H1 (cell line): Measurements from ENCODE around the gene CHN2. TPM values are rescaled to one million over a fixed set of nuclear protein-coding genes. Genes with fewer than 3 reads are reported as not detected.

Experiments
- CTCF ChIA-PET: fragments of 300-600 bp; sonication (Branson Sonifier 250); formaldehyde crosslinking; loops from one replicate; lab custom pipeline; 2021; ENCODE audit not compliant: partially characterized antibody; lab: Charles Lee
- POLR2A ChIA-PET: fragments of 300-600 bp; sonication (Branson Sonifier 250); formaldehyde crosslinking; loops from one replicate; lab custom pipeline; 2021; ENCODE audit warnings: inconsistent platforms; ENCODE audit not compliant: partially characterized antibody; lab: Charles Lee
- DNase-seq, 2 experiments: peaks; one replicate each; pipeline versions ENCODE4 v3.0.0 to v3.0.0-alpha.2; 2010 to 2022; ENCODE audit warnings: low spot score in 2 of 2, low read depth in 1 of 2, mixed read lengths in 1 of 2
- FAIRE-seq: peaks from 2 replicates; lab custom pipeline; 2011; peaks lifted over from hg19 to GRCh38; lab: Jason Lieb, UNC
- H2AFZ ChIP-seq: 2 replicates; pipeline ENCODE4 v1.8.1; 2012; ENCODE audit warnings: low read length, inconsistent platforms
- H2AK5ac ChIP-seq: 2 replicates; pipeline ENCODE4 v1.6.1; 2013; ENCODE audit warnings: low read depth, low read length
- H2BK120ac ChIP-seq: replicated peaks from 2 replicates; pipeline ENCODE3; 2013; ENCODE audit warnings: low read depth, low read length, inconsistent platforms
- H2BK12ac ChIP-seq: 2 replicates; pipeline ENCODE4 v1.6.1; 2013; ENCODE audit warnings: low read depth, low read length
- H2BK15ac ChIP-seq: 2 replicates; pipeline ENCODE4 v1.6.1; 2013; ENCODE audit warnings: low read length
- H2BK20ac ChIP-seq: 2 replicates; pipeline ENCODE4 v1.6.1; 2013; ENCODE audit warnings: low read length
- H2BK5ac ChIP-seq: 2 replicates; pipeline ENCODE4 v1.6.1; 2013; ENCODE audit warnings: low read depth, low read length
- H3K14ac ChIP-seq: 2 replicates; pipeline ENCODE4 v1.6.1; 2013; ENCODE audit warnings: inconsistent platforms; ENCODE audit not compliant: insufficient read length
- H3K18ac ChIP-seq: 2 replicates; pipeline ENCODE4 v1.6.1; 2013; ENCODE audit warnings: low read length; ENCODE audit errors: extremely low read depth
- H3K23ac ChIP-seq: 2 replicates; pipeline ENCODE4 v1.6.1; 2013; ENCODE audit warnings: inconsistent platforms; ENCODE audit not compliant: insufficient read length
- H3K23me2 ChIP-seq: 2 replicates; pipeline ENCODE4 v1.6.1; 2013; ENCODE audit warnings: low read depth, low read length
- H3K27ac ChIP-seq: 2 replicates; pipeline ENCODE4 v1.6.1; 2011; ENCODE audit warnings: low read depth, low read length, inconsistent platforms
- H3K27me3 ChIP-seq, 4 experiments: replicated peaks in 1 of 4; 1 replicate in 1 of 4; 2 replicates in 3 of 4; pipeline versions ENCODE4 v1.6.1 to v1.8.1; 2011 to 2013; ENCODE audit warnings: low read length in 3 of 4, mild to moderate bottlenecking in 3 of 4, inconsistent platforms in 2 of 4, mixed read lengths in 2 of 4, moderate library complexity in 1 of 4; ENCODE audit not compliant: control insufficient read depth in 3 of 4, insufficient read depth in 3 of 4; ENCODE audit errors: extremely low read depth in 1 of 4
- H3K36me3 ChIP-seq, 4 experiments: 2 replicates each; pipeline versions ENCODE4 v1.6.1 to v1.8.1; 2011 to 2013; ENCODE audit warnings: mild to moderate bottlenecking in 4 of 4, low read length in 3 of 4, moderate library complexity in 2 of 4, control low read depth in 1 of 4, inconsistent platforms in 1 of 4; ENCODE audit not compliant: insufficient read depth in 4 of 4, control insufficient read depth in 2 of 4
- H3K4ac ChIP-seq: replicated peaks from 2 replicates; pipeline ENCODE3; 2013; ENCODE audit warnings: low read length, low read depth, mixed read lengths, inconsistent platforms; ENCODE audit not compliant: insufficient read length
- H3K4me1 ChIP-seq, 4 experiments: replicated peaks in 1 of 4; 1 replicate in 1 of 4; 2 replicates in 3 of 4; pipeline versions ENCODE4 v1.6.1 to v1.8.1; 2011 to 2013; ENCODE audit warnings: low read length in 3 of 4, inconsistent platforms in 2 of 4, mixed read lengths in 1 of 4; ENCODE audit not compliant: insufficient read depth in 4 of 4, control insufficient read depth in 3 of 4
- H3K4me2 ChIP-seq, 2 experiments: 2 replicates each; pipeline versions ENCODE4 v1.6.1 to v1.8.1; 2011 to 2013; ENCODE audit warnings: low read depth in 2 of 2, low read length in 2 of 2, control low read depth in 1 of 2, inconsistent platforms in 1 of 2, mild to moderate bottlenecking in 1 of 2; ENCODE audit not compliant: insufficient read depth in 1 of 2
- H3K4me3 ChIP-seq, 4 experiments: fragments of 200-600, 300-600 bp in 1 of 4; sonication (generic), shearing (Covaris generic), sonication (Bioruptor Twin) in 1 of 4; 2 replicates each; pipeline versions ENCODE4 v1.5.1 to v1.8.1; 2011 to 2016; ENCODE audit warnings: low read length in 4 of 4, low read depth in 3 of 4, control low read depth in 2 of 4, inconsistent platforms in 2 of 4, mild to moderate bottlenecking in 2 of 4, mixed read lengths in 1 of 4, moderate library complexity in 1 of 4; ENCODE audit not compliant: insufficient read depth in 2 of 4; ENCODE audit errors: extremely low read depth in 1 of 4
- H3K56ac ChIP-seq: replicated peaks from 2 replicates; pipeline ENCODE3; 2013; ENCODE audit warnings: low read depth, mild to moderate bottlenecking, mixed read lengths, low read length, inconsistent platforms; ENCODE audit not compliant: insufficient read length
- H3K79me1 ChIP-seq: 2 replicates; pipeline ENCODE4 v1.6.1; 2013; ENCODE audit warnings: low read depth, low read length, control low read depth
- H3K79me2 ChIP-seq, 2 experiments: 2 replicates each; pipeline versions ENCODE4 v1.6.1 to v1.8.1; 2012 to 2013; ENCODE audit warnings: low read length in 2 of 2, mild to moderate bottlenecking in 2 of 2, inconsistent platforms in 1 of 2; ENCODE audit not compliant: insufficient read depth in 2 of 2, control insufficient read depth in 1 of 2
- H3K9ac ChIP-seq, 4 experiments: replicated peaks in 1 of 4; 1 replicate in 1 of 4; 2 replicates in 3 of 4; pipeline versions ENCODE4 v1.6.1 to v1.8.1; 2011 to 2013; ENCODE audit warnings: low read depth in 3 of 4, low read length in 3 of 4, control low read depth in 2 of 4, mild to moderate bottlenecking in 2 of 4, moderate library complexity in 2 of 4, inconsistent platforms in 1 of 4; ENCODE audit errors: extremely low read depth in 1 of 4
- H3K9me3 ChIP-seq, 2 experiments: 2 replicates each; pipeline versions ENCODE4 v1.6.1 to v1.8.1; 2012 to 2013; ENCODE audit warnings: mild to moderate bottlenecking in 2 of 2, moderate library complexity in 2 of 2, control low read depth in 1 of 2, inconsistent platforms in 1 of 2, low read depth in 1 of 2, low read length in 1 of 2, mixed read lengths in 1 of 2; ENCODE audit not compliant: insufficient read depth in 2 of 2
- H4K20me1 ChIP-seq, 2 experiments: replicated peaks in 1 of 2; 2 replicates each; pipeline versions ENCODE3 to v1.8.1; 2011 to 2013; ENCODE audit warnings: inconsistent platforms in 2 of 2, low read length in 2 of 2, mild to moderate bottlenecking in 1 of 2; ENCODE audit not compliant: insufficient read depth in 2 of 2, control insufficient read depth in 1 of 2
- H4K5ac ChIP-seq: 2 replicates; pipeline ENCODE4 v1.6.1; 2013; ENCODE audit warnings: low read length, low read depth, mixed read lengths, inconsistent platforms; ENCODE audit not compliant: insufficient read length
- H4K8ac ChIP-seq: 2 replicates; pipeline ENCODE4 v1.8.0; 2013; ENCODE audit warnings: mild to moderate bottlenecking, moderate library complexity, low read length, inconsistent platforms; ENCODE audit not compliant: insufficient read depth; ENCODE audit errors: extremely low read depth
- H4K91ac ChIP-seq: replicated peaks from 2 replicates; pipeline ENCODE3; 2013; ENCODE audit warnings: low read length, mixed read lengths, inconsistent platforms; ENCODE audit not compliant: insufficient read length
- CBX5 ChIP-seq: fragments of 300-800, 300-1000 bp; sonication (generic); IDR thresholded peaks from 2 replicates; pipeline ENCODE4 v1.7.1; 2016; ENCODE audit warnings: antibody characterized with exemption, low read length, low read depth
- HDAC2 ChIP-seq, 2 experiments: fragments of 300-600 bp in 1 of 2; sonication (generic) in 1 of 2; IDR thresholded peaks; 2 replicates each; pipeline ENCODE4 v1.6.1; 2011 to 2012; ENCODE audit warnings: low read depth in 2 of 2, low read length in 2 of 2, mild to moderate bottlenecking in 2 of 2, moderate library complexity in 2 of 2, borderline replicate concordance in 1 of 2, inconsistent platforms in 1 of 2
- MAX ChIP-seq: IDR thresholded peaks from 2 replicates; pipeline ENCODE4 v1.6.1; 2012; ENCODE audit warnings: inconsistent platforms
- TAF1 ChIP-seq: IDR thresholded peaks from 2 replicates; pipeline ENCODE4 v1.6.1; 2011; ENCODE audit warnings: mild to moderate bottlenecking, low read depth, low read length
- WGBS, 2 experiments: shearing (Covaris generic) in 1 of 2; methylation state at CpG; one replicate each; pipeline versions ENCODE4 v1.1.6 to v1.1.7; 2013 to 2015; ENCODE audit warnings: low lambda C conversion rate in 2 of 2, mixed read lengths in 2 of 2, inconsistent platforms in 1 of 2, low coverage in 1 of 2, missing lambda C conversion rate in 1 of 2; ENCODE audit not compliant: insufficient replicate concordance in 2 of 2, insufficient coverage in 1 of 2, insufficient read length in 1 of 2; ENCODE audit errors: extremely low coverage in 1 of 2, missing lambda C conversion rate in 1 of 2; 5-methylcytosine and 5-hydroxymethylcytosine counted together
- polyA plus RNA-seq, 7 experiments: library from polyadenylated mRNA; depleted of rRNA in 3 of 7; stranded (reverse) in 5 of 7; unstranded in 2 of 7; fragments of >200 nt in 5 of 7; fragments of 200-250 nt in 2 of 7; gene quantifications; 1 replicate in 5 of 7; 2 replicates in 1 of 7; 4 replicates in 1 of 7; pipeline versions ENCODE4 v1.2.1 to v1.2.3, GENCODE V29; 2011 to 2013; ENCODE audit warnings: missing spikeins in 2 of 7, mixed read lengths in 2 of 7
- total RNA-seq: library from RNA; stranded (reverse); fragmentation: NEBNext Ultra II Directional; extraction: Animal tissue kit (Norgen Biotek cat#: 25700); gene quantifications from 2 replicates; pipeline ENCODE4 v1.2.1, GENCODE V29; 2021

The CHN2 gene
- total and polyA plus RNA-seq, 2 of the 8 experiments (the other 6 are each of a cell fraction or from before 2014, with no cell fraction given): 2.9 to 4.8 TPM

GRCh38 chr7:29177963-29178600 is 16.5 kb upstream of the CHN2 start:
- Histone ChIP-seq H3K14ac (no peak overlapping the region), H3K4ac (no peak overlapping the region), H2AFZ (no peak overlapping the region), H3K27ac (no peak overlapping the region), H3K4me1 (no peaks in the 10 kb centered on the region), H2BK120ac (no peak overlapping the region), H2BK5ac (no peak overlapping the region), H3K4me3 (no peak overlapping the region), H2BK12ac (no peak overlapping the region), H3K36me3 (no peaks in the 10 kb centered on the region), H3K79me2 (no peaks in the 10 kb centered on the region), H4K91ac (no peak overlapping the region), H2AK5ac (no peak overlapping the region), H3K27me3 (no peaks in the 10 kb centered on the region), H2BK15ac (no peak overlapping the region), H2BK20ac (no peak overlapping the region), H3K9ac (no peak overlapping the region), H4K20me1 (no peaks in the 10 kb centered on the region), H3K23ac (no peak overlapping the region), H3K56ac (no peak overlapping the region), H3K9me3 (peaks cover 0 to 3% of the 10 kb centered on the region in 2 experiments; a peak in 1 of 4 replicates), H3K23me2 (peaks cover 3% of the 10 kb centered on the region; the same call in 1 of the 2 replicates), H3K18ac (no peak overlapping the region), H4K8ac (no peak overlapping the region), H3K4me2 (no peak overlapping the region), H3K79me1 (no peaks in the 10 kb centered on the region), H4K5ac (no peak overlapping the region)
- ChIA-PET POLR2A (interaction anchor here (1.0 kb wide), 1 partner anchor 101 kb away, joined by 3 read pairs; no protein-coding TSS in a partner anchor), CTCF (interaction anchor here (0.8 to 1.2 kb wide), 2 partner anchors 12 to 256 kb away, joined by 3 read pairs; no protein-coding TSS in a partner anchor)
- WGBS, 2 experiments: 89% methylated on average over 9 of the region's 9 CpGs; no CpG with 5 or more reads in 1 of the 2 experiments
- DNase-seq (no peak), FAIRE-seq (no peak)
- TF ChIP-seq CBX5 (no peak), TAF1 (no peak), MAX (no peak), HDAC2 (IDR thresholded peaks at IDR 0.05; ENCODE audit: borderline replicate concordance in 1 of 2, low read depth in 2 of 2, low read length in 2 of 2) (no peak)
